HG02610 (cell line): ENCODE data around the gene LARGE1.

Experiments used
- ATAC-seq: cut with Tn5 transposase; IDR thresholded peaks from one replicate; pipeline ENCODE4 v1.9.1; 2021; ENCODE audit warnings: mild to moderate bottlenecking, moderate library complexity; ENCODE audit not compliant: unreplicated experiment

Gene LARGE1

GRCh38 chr22:33456511-33456910, 463.8 kb downstream of the LARGE1 start:
- ATAC-seq = no peak

DNA sequence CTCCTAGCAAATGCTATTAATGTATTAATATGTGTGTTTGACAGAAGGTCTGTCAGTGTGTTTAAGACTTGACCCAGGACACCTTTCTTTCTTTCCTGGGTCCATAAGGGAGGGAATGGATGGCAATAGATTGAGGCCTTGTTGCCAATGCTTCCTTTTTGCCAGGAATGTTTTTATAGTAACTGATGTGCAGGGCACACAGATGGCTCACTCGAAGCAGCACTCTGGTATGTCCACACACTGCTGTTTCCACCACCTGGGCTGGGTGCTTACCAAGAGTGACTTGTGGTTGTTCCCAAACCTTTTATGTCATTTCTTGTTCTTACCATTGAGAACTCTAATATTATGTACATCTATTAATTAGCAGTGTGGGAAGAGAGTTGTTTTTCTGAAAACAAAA, 465.2 kb downstream of the LARGE1 start:
- no peak for ATAC-seq

DNA sequence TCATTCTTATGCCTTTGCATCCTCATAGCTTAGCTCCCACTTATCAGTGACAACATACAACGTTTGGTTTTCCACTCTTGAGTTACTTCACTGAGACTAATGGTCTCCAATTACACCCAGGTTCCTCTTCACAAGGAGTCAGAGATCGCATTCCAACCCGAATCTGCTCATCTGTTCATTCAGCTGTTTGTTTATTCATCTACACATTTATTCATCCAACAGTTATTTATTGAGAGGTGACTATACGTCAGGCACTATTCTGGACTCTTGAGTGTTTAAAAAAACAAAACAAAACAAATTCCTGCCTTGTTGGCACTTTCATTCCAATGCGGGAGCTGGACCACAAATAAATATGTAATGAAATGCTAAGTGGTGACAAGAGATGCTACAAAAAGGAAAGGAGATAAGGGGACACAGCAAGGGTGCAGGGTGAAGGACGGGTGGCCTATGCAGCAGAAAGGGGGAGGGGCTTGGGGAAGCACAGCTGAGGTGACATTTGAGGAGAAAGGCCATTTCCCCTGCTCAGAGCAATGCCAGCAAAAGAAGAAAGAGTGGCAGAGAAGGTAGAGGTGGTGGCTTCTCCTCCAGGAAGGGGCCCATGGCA, 468.3 kb downstream of the LARGE1 start:
- ATAC-seq = no peak

DNA sequence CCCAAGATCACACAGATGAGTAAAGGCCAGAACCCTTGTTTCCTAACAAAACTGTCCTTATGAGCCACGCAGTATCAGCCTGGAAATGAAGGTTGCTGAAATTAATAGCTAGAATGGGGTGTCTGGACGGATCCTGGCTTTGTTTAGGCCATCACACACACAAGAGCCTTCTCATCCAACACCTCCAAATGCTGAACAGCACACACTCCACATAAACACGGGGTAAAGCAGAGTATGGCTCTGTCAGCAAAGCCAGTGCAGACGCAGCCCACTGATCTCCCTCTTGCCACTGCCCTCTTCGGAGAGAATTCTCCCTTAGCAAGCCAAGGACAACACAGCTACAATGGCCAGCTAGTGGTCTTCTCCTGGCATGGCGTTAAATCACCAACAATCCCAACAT, 469.5 kb downstream of the LARGE1 start:
- ATAC-seq = no peak

DNA sequence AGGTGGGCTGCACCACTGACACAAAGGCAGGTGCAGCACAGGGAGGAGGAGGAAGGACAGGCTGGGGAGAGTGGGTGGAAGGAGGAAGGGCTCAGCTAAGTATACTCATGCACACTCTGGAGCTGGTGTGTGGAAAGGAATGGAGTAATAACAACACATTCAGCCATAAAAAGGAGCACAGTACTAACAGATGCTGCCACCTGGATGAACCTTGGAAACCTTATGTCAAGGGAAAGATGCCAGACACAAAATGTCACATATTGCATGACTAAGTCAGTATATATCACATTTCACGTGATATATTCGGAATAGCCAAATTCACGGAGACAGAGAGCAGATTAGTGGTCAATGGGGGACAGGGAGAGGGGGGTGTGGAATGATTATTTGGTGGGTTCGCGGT, 472.5 kb downstream of the LARGE1 start:
- no peak for ATAC-seq

- no peak for ATAC-seq
Observed at GRCh38 chr22:33443683-33444082, 476.6 kb downstream of the LARGE1 start.

GRCh38 chr22:33440756-33441155, 479.5 kb downstream of the LARGE1 start:
- ATAC-seq = no peak

DNA sequence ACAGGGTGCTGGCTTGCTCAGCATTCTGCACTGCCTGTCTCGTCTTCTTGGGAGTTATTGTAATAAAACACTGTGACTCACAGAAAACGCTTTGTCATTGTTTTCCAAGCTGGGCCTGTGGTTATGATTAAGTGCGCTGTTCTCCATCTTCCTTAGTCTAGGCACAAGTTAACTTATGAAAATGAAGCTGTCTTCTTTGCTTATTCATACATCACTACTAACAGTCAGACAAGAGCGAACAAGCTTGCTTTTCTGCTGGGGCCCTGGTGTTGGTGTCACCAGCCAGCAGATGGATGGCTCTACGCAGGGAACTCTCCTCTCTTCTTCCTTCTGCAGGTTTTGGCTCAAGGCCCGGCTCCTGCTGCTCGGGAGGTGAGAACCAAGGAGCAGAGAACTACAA, 482.0 kb downstream of the LARGE1 start:
- no peak for ATAC-seq

DNA sequence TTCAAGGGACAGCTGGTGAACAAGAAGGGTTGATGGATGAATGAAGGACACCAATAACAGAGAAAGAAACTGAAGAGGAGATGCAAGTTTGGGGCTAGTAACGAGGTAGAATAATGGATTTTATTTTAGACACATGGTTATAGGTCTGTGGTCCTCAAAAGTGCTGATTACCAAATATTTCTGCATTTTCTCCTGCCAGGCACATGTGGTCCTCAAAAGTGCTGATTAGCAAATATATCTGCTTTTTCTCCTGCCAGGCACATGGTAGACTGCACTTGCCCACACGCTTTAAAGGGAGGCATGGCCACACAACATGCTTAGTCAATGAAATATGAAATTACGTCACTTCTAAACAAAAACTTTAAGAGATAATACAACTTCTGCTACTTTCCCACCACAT, 489.0 kb downstream of the LARGE1 start:
- ATAC-seq = no peak

GRCh38 chr22:33429281-33429680, 491.0 kb downstream of the LARGE1 start:
- no peak for ATAC-seq

- no peak for ATAC-seq
Observed at GRCh38 chr22:33427461-33427860, 492.8 kb downstream of the LARGE1 start.

DNA sequence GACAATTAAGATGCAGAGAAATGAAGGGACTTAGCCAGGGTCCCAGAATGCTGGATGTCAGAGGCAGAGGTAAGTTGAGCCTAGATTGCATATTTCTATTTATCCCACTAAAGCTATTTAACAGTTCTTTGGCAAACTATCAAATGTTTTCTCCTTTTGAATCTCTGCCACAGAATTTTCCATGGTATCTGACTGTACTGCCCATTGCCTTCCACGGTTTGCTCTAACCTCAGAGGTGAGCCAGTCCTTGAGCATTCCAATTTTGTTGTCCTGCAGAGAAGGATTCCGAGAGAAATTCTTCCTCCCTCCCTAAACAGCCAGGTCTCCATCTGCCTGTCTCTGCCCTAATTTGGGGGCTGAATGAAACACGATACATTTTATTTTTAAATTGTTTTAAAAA, 493.8 kb downstream of the LARGE1 start:
- ATAC-seq = no peak

- no peak for ATAC-seq
Observed at GRCh38 chr22:33421859-33422258, 498.4 kb downstream of the LARGE1 start.

- no peak for ATAC-seq
Observed at GRCh38 chr22:33418484-33418883, 501.8 kb downstream of the LARGE1 start.

- ATAC-seq = no peak
Observed at GRCh38 chr22:33415401-33415800, 504.9 kb downstream of the LARGE1 start.

DNA sequence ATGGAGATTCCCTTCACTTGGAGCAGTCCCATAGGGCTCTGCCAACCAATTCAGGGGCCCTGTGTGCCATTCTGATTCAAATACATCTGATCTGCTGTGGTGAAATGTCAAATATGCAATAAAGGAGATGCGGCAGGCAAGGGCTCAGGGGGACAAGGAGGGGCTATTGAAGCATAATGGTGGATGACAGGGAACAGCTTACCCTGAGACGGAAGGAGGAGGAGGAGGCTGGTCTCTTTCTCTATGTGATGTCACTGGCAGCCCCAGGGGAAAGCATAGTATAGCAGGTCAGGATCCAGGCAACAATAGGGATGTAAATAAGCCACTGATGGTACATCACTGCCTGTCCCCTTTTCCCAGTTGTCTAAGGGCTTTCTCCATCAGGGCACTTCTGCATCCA, 511.2 kb downstream of the LARGE1 start:
- no peak for ATAC-seq

DNA sequence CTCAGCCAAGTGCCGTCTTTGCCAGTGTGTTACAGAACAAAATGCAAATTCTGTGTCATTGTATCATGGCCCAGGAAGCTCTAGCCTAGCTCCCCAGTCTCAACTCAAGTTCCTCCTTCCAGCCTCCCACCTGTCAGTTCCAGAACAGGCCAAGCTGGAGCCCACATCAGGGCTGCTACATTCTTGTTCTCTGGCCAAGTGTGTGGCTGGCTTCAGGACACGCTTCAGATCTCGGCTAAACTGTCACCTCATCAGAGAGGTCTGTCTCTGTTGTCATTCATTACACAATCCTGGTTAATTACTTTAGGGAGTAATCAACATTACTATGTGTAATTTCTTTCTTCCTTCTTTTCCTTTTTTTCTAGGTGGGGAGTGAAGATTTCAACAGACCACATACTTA, 515.1 kb downstream of the LARGE1 start:
- ATAC-seq = no peak

DNA sequence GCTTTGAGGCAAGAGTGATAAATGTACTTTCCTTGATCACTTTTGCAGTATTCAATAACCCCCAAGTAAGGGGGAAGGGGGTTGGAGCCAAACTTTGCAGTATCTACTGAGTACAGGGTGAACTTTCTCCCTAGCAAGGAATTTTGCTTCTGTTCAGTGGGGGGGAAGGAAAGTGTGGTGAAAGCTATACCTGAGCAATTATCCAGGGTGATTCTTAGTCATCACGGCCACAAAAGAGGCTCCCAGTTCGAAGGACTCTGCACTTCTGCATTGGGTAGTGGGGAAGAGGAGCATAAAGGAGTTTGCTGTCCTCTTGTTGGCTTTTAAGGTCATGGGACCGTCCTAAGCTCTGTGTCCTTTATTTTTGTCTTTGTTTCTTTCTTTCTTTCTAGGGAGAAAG, 515.6 kb downstream of the LARGE1 start:
- ATAC-seq = no peak

DNA sequence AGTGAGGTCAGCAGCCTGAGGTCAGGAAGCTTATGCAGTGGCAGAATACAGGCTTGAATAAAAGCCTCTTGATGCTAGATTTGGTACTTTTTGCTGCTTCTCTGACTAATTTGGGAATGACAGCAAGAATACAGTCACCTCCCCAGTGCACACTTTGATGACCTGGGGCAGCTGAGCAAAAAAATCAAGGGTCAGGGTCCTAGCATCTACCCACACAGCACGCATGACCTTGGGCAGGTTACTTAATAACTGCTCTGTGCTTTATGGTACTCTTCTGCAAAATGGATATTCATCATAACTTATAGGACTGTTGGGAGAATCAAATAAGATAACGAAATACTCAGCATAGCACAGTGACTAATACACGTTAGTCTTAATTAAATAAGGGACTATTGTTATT, 518.0 kb downstream of the LARGE1 start:
- ATAC-seq = no peak

GRCh38 chr22:33401291-33401690, 519.0 kb downstream of the LARGE1 start:
- ATAC-seq = no peak

DNA sequence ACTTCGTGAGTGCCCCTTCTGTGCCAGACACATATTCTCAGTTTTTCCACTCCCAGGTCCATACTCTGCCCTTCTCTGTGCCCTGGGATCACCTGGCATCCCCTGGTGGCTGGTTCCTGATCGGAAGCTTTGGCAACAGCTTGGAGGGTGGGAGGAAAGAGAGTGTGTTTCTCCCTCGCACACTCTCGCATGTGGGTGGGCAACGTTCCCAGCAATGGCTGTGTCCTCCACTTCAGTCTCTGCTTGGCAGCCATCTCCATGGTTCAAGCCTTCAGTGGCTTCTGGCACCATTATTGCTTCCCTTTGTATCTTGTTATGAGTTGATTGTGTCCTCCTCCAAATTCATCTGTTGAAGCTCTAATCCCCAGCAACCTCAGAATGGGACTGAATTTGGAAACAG, 519.4 kb downstream of the LARGE1 start:
- no peak for ATAC-seq

- no peak for ATAC-seq
Observed at GRCh38 chr22:33400061-33400840, 520.0 kb downstream of the LARGE1 start.
